DOHH2 (cell line): Measurements from ENCODE around the gene CORO1C.

Experiments used
- H3F3A ChIP-seq: fragments of 200-600 bp; sonication (generic), shearing (Covaris generic); 2 replicates; pipeline ENCODE4 v1.6.0; 2016; ENCODE audit warnings: antibody characterized with exemption, mild to moderate bottlenecking; ENCODE audit not compliant: control insufficient read depth, insufficient read depth
- H3K27ac ChIP-seq: fragments of 200-600 bp; sonication (generic); 2 replicates; pipeline ENCODE4 v1.5.1; 2014; ENCODE audit warnings: low read depth, mild to moderate bottlenecking, low read length, moderate library complexity
- H3K27me3 ChIP-seq: fragments of 200-600 bp; sonication (generic); 2 replicates; pipeline ENCODE4 v1.6.1; 2014; ENCODE audit warnings: mild to moderate bottlenecking, low read length, mixed read lengths; ENCODE audit not compliant: control insufficient read depth
- H3K36me3 ChIP-seq: fragments of 200-600 bp; sonication (generic); 2 replicates; pipeline ENCODE4 v1.6.1; 2014; ENCODE audit warnings: mild to moderate bottlenecking, low read length, moderate library complexity, mixed read lengths; ENCODE audit not compliant: control insufficient read depth
- H3K4me1 ChIP-seq: fragments of 200-600 bp; sonication (generic); 2 replicates; pipeline ENCODE4 v1.6.1; 2014; ENCODE audit warnings: mild to moderate bottlenecking, low read length, mixed read lengths; ENCODE audit not compliant: control insufficient read depth
- H3K4me2 ChIP-seq: fragments of 200-600 bp; sonication (generic); 2 replicates; pipeline ENCODE4 v1.6.0; 2014; ENCODE audit warnings: mild to moderate bottlenecking, low read length, moderate library complexity
- H3K4me3 ChIP-seq: fragments of 200-600 bp; sonication (generic); 2 replicates; pipeline ENCODE4 v1.5.1; 2014; ENCODE audit warnings: mild to moderate bottlenecking, low read length, mixed read lengths
- H3K79me2 ChIP-seq: fragments of 200-600 bp; sonication (generic); 2 replicates; pipeline ENCODE4 v1.6.1; 2014; ENCODE audit warnings: mild to moderate bottlenecking, low read length, mixed read lengths; ENCODE audit not compliant: control insufficient read depth
- H3K9me2 ChIP-seq: fragments of 200-600 bp; sonication (generic); replicated peaks from 2 replicates; pipeline ENCODE4 v1.6.1; 2014; ENCODE audit warnings: mild to moderate bottlenecking, low read length, mixed read lengths; ENCODE audit not compliant: control insufficient read depth
- H3K9me3 ChIP-seq: fragments of 200-600 bp; sonication (generic); 2 replicates; pipeline ENCODE4 v1.6.1; 2014; ENCODE audit warnings: antibody characterized with exemption, low read length, mixed read lengths; ENCODE audit not compliant: control insufficient read depth, insufficient read depth
- H4K20me1 ChIP-seq: fragments of 200-600 bp; sonication (generic); 2 replicates; pipeline ENCODE4 v1.6.0; 2014; ENCODE audit warnings: low read depth, mild to moderate bottlenecking, antibody characterized with exemption, low read length, moderate library complexity; ENCODE audit not compliant: control insufficient read depth, insufficient read depth
- CTCF ChIP-seq: fragments of 200-600 bp; sonication (generic); IDR thresholded peaks from one replicate; pipeline ENCODE4 v1.5.1; 2014; ENCODE audit warnings: antibody characterized with exemption, mild to moderate bottlenecking, low read depth, low read length; ENCODE audit not compliant: poor library complexity, severe bottlenecking
- EZH2phosphoT487 ChIP-seq: fragments of 200-600 bp; sonication (generic); IDR thresholded peaks from 2 replicates; pipeline ENCODE4 v1.6.1; 2017; ENCODE audit warnings: borderline replicate concordance, mild to moderate bottlenecking, antibody characterized with exemption, low read length, moderate library complexity, mixed read lengths

Gene CORO1C

GRCh38 chr12:108623577-108623976 lies 107.7 kb downstream of the CORO1C start:
- Histone ChIP-seq H3K4me3 (no peak overlapping the region), H3K4me2 (no peak overlapping the region), H3K9me3 (no peaks in the 10 kb centered on the region), H4K20me1 (no peaks in the 10 kb centered on the region), H3K4me1 (peaks cover 13% of the 10 kb centered on the region), H3K36me3 (no peaks in the 10 kb centered on the region), H3K9me2 (no peaks in the 10 kb centered on the region), H3K79me2 (no peaks in the 10 kb centered on the region), H3K27ac (no peak overlapping the region), H3F3A (no peaks in the 10 kb centered on the region), H3K27me3 (peaks cover 4% of the 10 kb centered on the region)
- TF ChIP-seq CTCF (no peak), EZH2phosphoT487 (no peak)

- Histone ChIP-seq H3F3A (no peaks in the 10 kb centered on the region), H4K20me1 (no peaks in the 10 kb centered on the region), H3K4me2 (no peak overlapping the region), H3K36me3 (no peaks in the 10 kb centered on the region), H3K27ac (no peak overlapping the region), H3K9me3 (no peaks in the 10 kb centered on the region), H3K27me3 (peaks cover 4% of the 10 kb centered on the region), H3K9me2 (no peaks in the 10 kb centered on the region), H3K4me3 (no peak overlapping the region), H3K79me2 (no peaks in the 10 kb centered on the region), H3K4me1 (peaks cover 14% of the 10 kb centered on the region)
- TF ChIP-seq CTCF (no peak), EZH2phosphoT487 (no peak)
Measured at GRCh38 chr12:108622921-108623514, 108.3 kb downstream of the CORO1C start.

GRCh38 chr12:108622421-108622820 lies 108.9 kb downstream of the CORO1C start:
- Histone ChIP-seq H3K36me3 (no peaks in the 10 kb centered on the region), H3K79me2 (no peaks in the 10 kb centered on the region), H3F3A (no peaks in the 10 kb centered on the region), H3K4me1 (peaks cover 18% of the 10 kb centered on the region), H3K4me3 (no peak overlapping the region), H3K9me2 (no peaks in the 10 kb centered on the region), H3K27me3 (peaks cover 4% of the 10 kb centered on the region), H3K4me2 (no peak overlapping the region), H3K9me3 (no peaks in the 10 kb centered on the region), H4K20me1 (no peaks in the 10 kb centered on the region), H3K27ac (no peak overlapping the region)
- TF ChIP-seq CTCF (no peak), EZH2phosphoT487 (no peak)
